AG09309 (cell line): Measurements from ENCODE around the gene C8G.

Experiments used
- DNase-seq: peaks from one replicate; pipeline ENCODE4 v3.0.0-alpha.2; 2010; ENCODE audit warnings: low read depth
- H3K4me3 ChIP-seq: 2 replicates; pipeline ENCODE4 v1.5.1; 2011; ENCODE audit warnings: mild to moderate bottlenecking, low read depth, low read length, moderate library complexity; ENCODE audit not compliant: control insufficient read depth
- CTCF ChIP-seq: IDR thresholded peaks from 2 replicates; pipeline ENCODE4 v1.5.1; 2011; ENCODE audit warnings: mild to moderate bottlenecking, low read depth, low read length, inconsistent platforms; ENCODE audit not compliant: insufficient read depth, control insufficient read depth; ENCODE audit errors: missing control alignments

C8G gene

GRCh38 chr9:136944519-136945332, at the start of gene C8G, which contains the start of gene FBXW5:
Gene C8G, plus strand, starts transcription at chr9:136945243. Its CDS starts 78 bp downstream, at chr9:136945321.
Gene FBXW5, minus strand, starts transcription at chr9:136944738. Its CDS starts 655 bp downstream, at chr9:136944083.
- DNase-seq = peak; percentile 56
- peak; percentile 81 for TF ChIP-seq CTCF
- peak within 1 kb of the TSS; percentile 97 for H3K4me3 ChIP-seq

GRCh38 chr9:136896027-136896426, 49.0 kb upstream of the C8G start:
- no peak for DNase-seq
- TF ChIP-seq CTCF = no peak
- H3K4me3 ChIP-seq = no peak overlapping the region

- no peak for TF ChIP-seq CTCF
- no peak overlapping the region for H3K4me3 ChIP-seq
- no peak for DNase-seq
Measured at GRCh38 chr9:136898483-136899100, 46.5 kb upstream of the C8G start.

GRCh38 chr9:136899196-136899595, 45.8 kb upstream of the C8G start:
- TF ChIP-seq CTCF = no peak
- DNase-seq = no peak
- H3K4me3 ChIP-seq = no peak overlapping the region

GRCh38 chr9:136900556-136900955, 44.5 kb upstream of the C8G start:
- no peak for DNase-seq
- no peak overlapping the region for H3K4me3 ChIP-seq
- TF ChIP-seq CTCF = no peak

GRCh38 chr9:136900988-136901515, 44.0 kb upstream of the C8G start:
- DNase-seq = no peak
- no peak for TF ChIP-seq CTCF
- H3K4me3 ChIP-seq = no peak overlapping the region
